Superior temporal gyrus (tissue), 1 donor: Measurements from ENCODE around the gene SMIM45.

ENCODE experiments used
- DNase-seq: peaks from one replicate; pipeline ENCODE4 v3.0.0-alpha.2; 2016; ENCODE audit errors: extremely low spot score

The SMIM45 gene

DNA sequence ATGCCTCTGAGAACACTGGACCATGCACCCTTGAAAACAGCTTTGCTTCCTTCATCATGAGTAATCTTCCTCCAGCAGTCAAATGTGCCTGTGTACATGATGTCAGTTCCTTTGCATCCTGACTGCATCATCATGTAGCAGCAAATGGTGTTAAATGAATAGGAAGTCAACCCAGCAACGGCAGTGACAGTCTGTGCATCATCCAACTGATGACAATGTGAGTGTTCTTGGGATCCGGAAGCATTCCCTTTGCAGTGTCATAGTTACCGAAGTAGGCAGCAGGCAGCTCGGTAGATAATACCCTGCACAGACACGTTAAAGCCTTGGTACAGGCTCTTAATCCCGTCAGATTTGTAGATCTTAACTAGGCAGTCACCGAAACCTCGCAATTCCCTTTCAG is 49.2 kb downstream of the SMIM45 start:
- DNase-seq = no peak

DNA sequence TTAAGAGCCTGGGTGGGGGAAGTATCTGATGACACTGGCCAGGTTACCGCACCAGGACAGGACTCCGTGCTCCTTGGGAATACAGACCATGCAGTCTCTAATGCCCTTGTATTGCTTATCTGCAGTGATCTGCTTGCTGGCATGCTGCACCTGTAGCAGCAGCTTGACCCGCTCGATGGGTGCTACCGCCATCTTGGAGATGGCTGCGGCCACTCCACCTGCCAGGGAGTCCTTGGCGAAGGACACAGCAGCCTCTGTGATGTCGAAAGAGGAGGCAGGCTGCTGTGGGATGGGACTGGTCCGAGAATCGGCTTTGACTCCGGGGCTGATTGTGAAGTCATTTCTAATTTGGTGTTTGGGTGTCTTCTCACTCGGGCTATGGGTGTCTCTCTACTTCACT is 49.8 kb downstream of the SMIM45 start:
- DNase-seq = no peak

DNA sequence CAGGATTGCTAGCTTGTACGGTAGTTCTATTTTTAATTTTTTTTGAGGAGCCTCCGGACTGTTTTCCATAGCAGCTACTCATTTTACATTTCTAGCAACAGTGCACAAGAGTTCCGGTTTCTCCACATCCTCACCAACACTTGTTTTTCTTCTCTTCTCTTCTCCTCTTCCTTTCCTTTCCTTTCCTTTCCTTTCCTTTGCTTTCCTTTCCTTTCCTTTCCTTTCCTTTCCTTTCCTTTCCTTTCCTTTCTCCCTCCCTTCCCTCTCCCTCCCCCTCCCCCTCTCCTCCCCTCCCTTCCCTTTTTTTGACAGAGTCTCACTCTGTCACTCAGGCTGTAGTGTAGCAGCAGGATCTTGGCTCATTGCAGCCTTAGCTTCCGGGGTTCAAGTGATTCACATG is 56.0 kb downstream of the SMIM45 start:
- no peak for DNase-seq
